HCT116 (cell line): ENCODE data around the gene MUSK.

Experiments used
- CEBPB ChIP-seq: IDR thresholded peaks from 2 replicates; pipeline ENCODE4 v1.6.1; 2012; ENCODE audit warnings: low read depth
- CTCF ChIP-seq, 3 experiments: fragments of 200-600 bp in 1 of 3; sonication (generic) in 1 of 3; IDR thresholded peaks in 2 of 3; conservative IDR thresholded peaks in 1 of 3; 2 replicates each; pipeline ENCODE4 v1.5.1; 2012 to 2017; ENCODE audit warnings: low read depth in 2 of 3, low read length in 2 of 3, antibody characterized with exemption in 1 of 3, borderline replicate concordance in 1 of 3, control low read depth in 1 of 3, mild to moderate bottlenecking in 1 of 3, mixed read lengths in 1 of 3, mixed run types in 1 of 3, moderate library complexity in 1 of 3; ENCODE audit not compliant: insufficient read depth in 1 of 3
- ELF1 ChIP-seq: IDR thresholded peaks from 2 replicates; pipeline ENCODE4 v1.6.1; 2012; ENCODE audit warnings: low read depth, borderline replicate concordance
- EZH2 ChIP-seq: fragments of 200-600 bp; sonication (generic); IDR thresholded peaks from 2 replicates; pipeline ENCODE4 v1.6.1; 2017; ENCODE audit warnings: antibody characterized with exemption, mixed run types
- FOSL1 ChIP-seq: IDR thresholded peaks from 2 replicates; pipeline ENCODE4 v1.6.1; 2012; ENCODE audit warnings: low read depth
- JUND ChIP-seq: IDR thresholded peaks from 2 replicates; pipeline ENCODE4 v1.6.1; 2012
- POLR2A ChIP-seq: IDR thresholded peaks from 2 replicates; pipeline ENCODE4 v1.7.0; 2011; ENCODE audit warnings: borderline replicate concordance; ENCODE audit not compliant: insufficient read depth, insufficient read length; ENCODE audit errors: extremely low read depth
- SP1 ChIP-seq: IDR thresholded peaks from 2 replicates; pipeline ENCODE4 v1.6.1; 2012; ENCODE audit warnings: low read depth
- YY1 ChIP-seq: IDR thresholded peaks from 2 replicates; pipeline ENCODE4 v1.6.1; 2011; ENCODE audit warnings: low read length, low read depth, moderate library complexity, mild to moderate bottlenecking; ENCODE audit not compliant: insufficient replicate concordance; ENCODE audit errors: extremely low read depth

- TF ChIP-seq POLR2A (no peak), CTCF (IDR thresholded peaks at IDR 0.05 in 2 of 3, conservative IDR thresholded peaks at IDR 0.05 in 1 of 3; ENCODE audit: borderline replicate concordance in 1 of 3, insufficient read depth in 1 of 3, low read depth in 2 of 3, low read length in 2 of 3) (no peak), SP1 (no peak), EZH2 (no peak), CEBPB (no peak), ELF1 (no peak), FOSL1 (no peak), JUND (no peak), YY1 (no peak)
These were observed 108.7 kb downstream of the MUSK start for GRCh38 chr9:110777196-110777875.
